NB4 (cell line): ENCODE results near the gene AXIN2.
"Not testable (repeated sequence)": the region's sequence is repeated elsewhere in the genome, so short reads cannot be mapped to it uniquely, and the experiment has no call there.

Experiments
- DNase-seq: peaks from one replicate; pipeline ENCODE4 v3.0.0; 2010; ENCODE audit warnings: low read depth
- H3K4me3 ChIP-seq: one replicate; pipeline ENCODE4 v1.5.1; 2011; ENCODE audit warnings: mild to moderate bottlenecking, low read depth, low read length, moderate library complexity
- MYC ChIP-seq: IDR thresholded peaks from 2 replicates; pipeline ENCODE4 v1.6.1; 2011; ENCODE audit warnings: low read depth, low read length
- POLR2A ChIP-seq: IDR thresholded peaks from 2 replicates; pipeline ENCODE4 v1.6.1; 2011; ENCODE audit warnings: mild to moderate bottlenecking; ENCODE audit not compliant: insufficient read length; ENCODE audit errors: extremely low read depth
- TF ChIP-seq, protein P1 (sequence below): IDR thresholded peaks from one replicate; pipeline ENCODE4 v1.5.1; 2012; ENCODE audit warnings: low read depth, low read length
- TF ChIP-seq, protein P2 (sequence below): IDR thresholded peaks from 2 replicates; pipeline ENCODE4 v1.6.1; 2011; ENCODE audit warnings: low read depth, low read length

The AXIN2 gene

DNA sequence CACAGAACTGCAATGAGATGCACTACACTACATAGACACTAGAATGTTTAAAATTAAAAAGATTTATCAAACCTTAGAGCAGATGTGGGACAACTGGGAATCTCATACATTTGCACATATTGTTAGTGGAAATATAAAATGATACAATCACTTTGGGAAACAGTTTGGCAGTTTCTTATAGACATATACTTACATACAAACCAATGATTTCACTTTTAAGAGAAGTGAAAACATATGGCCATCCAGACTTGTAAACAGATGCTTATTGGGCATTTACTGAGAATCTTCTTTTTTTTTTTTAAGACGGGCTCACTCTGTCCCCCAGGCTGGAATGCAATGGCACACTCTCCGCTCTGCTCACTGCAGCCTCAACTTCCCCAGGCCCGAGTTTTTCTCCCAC is 50.1 kb downstream of the AXIN2 start:
- TF ChIP-seq, protein P1, sequence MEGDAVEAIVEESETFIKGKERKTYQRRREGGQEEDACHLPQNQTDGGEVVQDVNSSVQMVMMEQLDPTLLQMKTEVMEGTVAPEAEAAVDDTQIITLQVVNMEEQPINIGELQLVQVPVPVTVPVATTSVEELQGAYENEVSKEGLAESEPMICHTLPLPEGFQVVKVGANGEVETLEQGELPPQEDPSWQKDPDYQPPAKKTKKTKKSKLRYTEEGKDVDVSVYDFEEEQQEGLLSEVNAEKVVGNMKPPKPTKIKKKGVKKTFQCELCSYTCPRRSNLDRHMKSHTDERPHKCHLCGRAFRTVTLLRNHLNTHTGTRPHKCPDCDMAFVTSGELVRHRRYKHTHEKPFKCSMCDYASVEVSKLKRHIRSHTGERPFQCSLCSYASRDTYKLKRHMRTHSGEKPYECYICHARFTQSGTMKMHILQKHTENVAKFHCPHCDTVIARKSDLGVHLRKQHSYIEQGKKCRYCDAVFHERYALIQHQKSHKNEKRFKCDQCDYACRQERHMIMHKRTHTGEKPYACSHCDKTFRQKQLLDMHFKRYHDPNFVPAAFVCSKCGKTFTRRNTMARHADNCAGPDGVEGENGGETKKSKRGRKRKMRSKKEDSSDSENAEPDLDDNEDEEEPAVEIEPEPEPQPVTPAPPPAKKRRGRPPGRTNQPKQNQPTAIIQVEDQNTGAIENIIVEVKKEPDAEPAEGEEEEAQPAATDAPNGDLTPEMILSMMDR = no peak
- TF ChIP-seq, protein P2, sequence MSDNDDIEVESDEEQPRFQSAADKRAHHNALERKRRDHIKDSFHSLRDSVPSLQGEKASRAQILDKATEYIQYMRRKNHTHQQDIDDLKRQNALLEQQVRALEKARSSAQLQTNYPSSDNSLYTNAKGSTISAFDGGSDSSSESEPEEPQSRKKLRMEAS = no peak
- TF ChIP-seq MYC = no peak
- no peak for TF ChIP-seq POLR2A
- no peak overlapping the region for H3K4me3 ChIP-seq
- DNase-seq = no peak

DNA sequence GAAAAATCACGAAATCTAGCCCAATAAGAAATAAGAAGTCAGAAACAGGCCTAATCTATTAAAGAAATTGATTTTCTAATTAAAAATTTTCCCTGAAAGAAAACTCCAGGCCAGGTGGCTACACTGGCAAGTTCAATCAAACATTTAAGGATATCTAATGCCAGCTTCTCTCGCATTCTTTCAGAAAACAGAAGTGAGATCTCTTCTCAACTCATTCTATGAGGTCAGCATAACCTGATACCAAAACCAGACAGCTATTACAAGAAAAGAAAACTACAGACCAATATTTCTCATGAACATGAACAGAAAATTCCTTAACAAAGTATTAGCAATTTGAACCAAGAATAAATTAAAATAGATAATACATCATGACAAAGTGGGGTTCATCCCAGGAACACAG is 52.4 kb downstream of the AXIN2 start:
- DNase-seq = no peak
- no peak overlapping the region for H3K4me3 ChIP-seq
- TF ChIP-seq, protein P1 = no peak
- TF ChIP-seq, protein P2 = no peak
- TF ChIP-seq MYC (no peak), POLR2A (no peak)

DNA sequence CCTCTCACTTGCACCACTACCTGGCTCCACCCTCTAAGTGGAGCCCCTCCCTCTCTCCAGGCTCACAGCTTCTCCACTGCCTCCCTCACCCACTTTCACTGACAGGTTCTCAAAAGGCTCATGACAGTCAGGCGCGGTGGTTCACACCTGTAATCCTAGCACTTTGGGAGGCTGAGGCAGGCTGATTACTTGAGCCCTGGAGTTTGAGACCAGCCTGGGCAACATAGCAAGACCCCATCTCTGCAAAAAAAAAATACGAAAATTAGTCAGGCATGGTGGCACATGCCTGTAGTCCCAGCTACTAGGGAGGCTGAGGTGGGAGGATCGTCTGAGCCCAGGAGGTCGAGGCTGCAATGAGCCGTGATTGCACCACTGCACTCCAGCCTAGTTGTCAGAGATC is 56.8 kb downstream of the AXIN2 start:
- not testable (repeated sequence) for H3K4me3 ChIP-seq, DNase-seq

DNA sequence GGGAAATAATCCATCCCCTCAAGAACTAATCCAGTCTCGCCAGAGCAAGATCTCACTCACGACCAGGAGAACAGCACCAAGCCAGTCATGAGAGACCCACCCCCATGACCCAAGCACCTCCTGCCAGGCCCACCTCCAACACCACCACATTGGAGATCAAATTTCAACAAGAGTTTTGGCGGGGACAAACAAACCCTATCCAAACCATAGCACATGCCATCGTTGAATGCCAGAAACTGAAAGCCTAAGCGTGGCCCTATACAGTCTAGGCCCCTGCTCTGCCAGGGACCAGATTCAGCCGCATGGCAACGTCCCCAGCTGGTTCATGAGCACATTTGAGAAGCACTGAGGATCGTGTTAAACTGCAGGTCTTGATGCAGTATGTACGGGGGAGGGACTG is 57.3 kb downstream of the AXIN2 start:
- DNase-seq = no peak
- TF ChIP-seq, protein P1 = no peak
- TF ChIP-seq MYC (no peak), POLR2A (no peak)
- TF ChIP-seq, protein P2 = no peak
- H3K4me3 ChIP-seq = no peak overlapping the region

DNA sequence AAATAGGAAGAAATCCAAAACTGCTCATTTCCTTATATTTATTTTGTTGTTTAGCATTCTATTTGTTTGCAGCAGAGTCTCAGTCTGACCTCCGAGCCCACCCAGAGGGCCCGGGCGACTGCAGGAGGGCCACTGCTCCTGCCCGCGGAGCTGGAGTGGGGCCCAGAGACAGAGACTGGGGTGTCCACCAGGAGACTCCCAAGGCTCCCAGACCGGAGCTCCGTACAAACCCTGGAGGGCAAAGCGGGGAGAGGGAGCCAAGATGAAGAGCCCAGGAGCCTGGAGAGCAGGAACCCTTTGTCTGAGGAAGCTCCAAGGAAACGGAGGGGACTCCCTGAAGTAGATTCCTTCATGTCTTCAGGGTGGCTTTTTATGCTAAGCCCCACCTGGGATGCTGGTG is 57.9 kb downstream of the AXIN2 start:
- TF ChIP-seq, protein P2 = no peak
- TF ChIP-seq MYC (no peak), POLR2A (no peak)
- TF ChIP-seq, protein P1 = no peak

DNA sequence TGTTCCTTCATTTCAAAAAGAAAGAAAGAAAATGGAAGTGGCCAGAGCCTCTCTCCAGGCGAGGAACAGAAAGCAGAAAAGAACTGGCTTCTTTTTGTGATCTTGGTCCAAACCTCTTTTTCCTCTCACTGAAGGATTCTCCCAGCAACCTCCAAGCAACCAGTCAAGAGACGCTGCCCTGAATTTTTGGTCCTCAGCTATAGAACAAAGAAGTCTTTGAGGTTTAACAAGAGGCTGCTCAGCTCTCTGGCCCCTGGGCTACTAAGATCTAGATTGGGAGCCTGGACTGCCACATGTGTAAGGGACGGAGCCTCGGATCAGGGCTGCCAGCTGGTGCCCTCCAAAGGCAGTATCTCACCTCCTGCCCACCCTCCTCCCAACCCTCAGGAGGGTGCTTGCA is 62.6 kb downstream of the AXIN2 start:
- TF ChIP-seq, protein P2 = no peak
- TF ChIP-seq POLR2A (no peak), MYC (no peak)
- TF ChIP-seq, protein P1 = no peak
- no peak for DNase-seq
- H3K4me3 ChIP-seq = no peak overlapping the region

More for the DNA sequence above, 57.9 kb downstream of the AXIN2 start:
- DNase-seq = no peak
- H3K4me3 ChIP-seq = no peak overlapping the region
